NCI-H1417 treated with DMSO at 0.1 percent for 48 hours (cell line): Measurements from ENCODE around the gene KCNAB1.
"Not testable (repeated sequence)": the region's sequence is repeated elsewhere in the genome, so short reads cannot be mapped to it uniquely, and the experiment has no call there.

Experiments
- DNase-seq: peaks from one replicate; lab custom pipeline; 2025; lab: John Stamatoyannopoulos, UW

Gene KCNAB1

GRCh38 chr3:156120528-156121251, at the start of gene KCNAB1:
KCNAB1 (plus strand) TSS chr3:156120578.
- no peak for DNase-seq

DNA sequence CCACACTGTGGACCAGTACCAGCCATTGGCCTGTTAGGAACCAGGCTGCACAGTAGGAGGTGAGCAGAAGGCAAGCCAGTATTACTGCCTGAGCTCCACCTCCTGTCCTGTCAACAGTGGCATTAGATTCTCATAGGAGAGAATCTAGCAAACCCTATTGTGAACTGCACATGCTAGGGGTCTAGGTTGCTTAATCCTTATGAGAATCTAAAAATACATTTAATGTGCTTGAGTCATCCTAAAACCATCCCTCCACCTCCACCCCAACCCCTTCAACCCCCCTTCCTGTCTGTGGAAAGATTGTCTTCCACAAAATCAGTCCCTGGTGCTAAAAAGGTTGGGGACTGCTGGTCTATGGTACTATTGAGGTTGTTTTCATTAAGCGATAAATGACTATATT, 49.3 kb upstream of the KCNAB1 start:
- no peak for DNase-seq

- not testable (repeated sequence) for DNase-seq
Observed at GRCh38 chr3:156072950-156073657, 47.3 kb upstream of the KCNAB1 start.

GRCh38 chr3:156090126-156090525, 30.3 kb upstream of the KCNAB1 start:
- DNase-seq, result no peak

GRCh38 chr3:156093964-156094363, 26.4 kb upstream of the KCNAB1 start:
- DNase-seq, result no peak

DNA sequence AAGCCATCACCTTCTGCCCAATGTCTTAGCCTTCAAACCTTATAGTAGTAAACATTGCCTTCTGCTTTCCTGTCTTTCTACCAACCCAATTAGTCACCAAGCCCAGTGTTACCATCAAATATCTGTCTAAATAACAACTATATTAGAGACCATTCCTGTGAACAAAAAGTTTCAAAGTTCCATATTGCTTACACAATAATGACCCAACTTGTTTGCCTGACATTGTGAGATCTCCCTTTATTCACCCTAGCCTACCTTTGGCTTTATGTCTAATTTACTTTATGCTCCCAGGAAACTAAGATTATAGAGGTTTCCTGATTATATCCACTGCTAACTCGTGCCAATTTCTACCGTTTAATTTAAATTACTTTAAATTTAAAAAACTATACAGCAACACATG, 26.0 kb upstream of the KCNAB1 start:
- DNase-seq, result no peak

GRCh38 chr3:156095652-156096051, 24.7 kb upstream of the KCNAB1 start:
- DNase-seq, result not testable (repeated sequence)

DNA sequence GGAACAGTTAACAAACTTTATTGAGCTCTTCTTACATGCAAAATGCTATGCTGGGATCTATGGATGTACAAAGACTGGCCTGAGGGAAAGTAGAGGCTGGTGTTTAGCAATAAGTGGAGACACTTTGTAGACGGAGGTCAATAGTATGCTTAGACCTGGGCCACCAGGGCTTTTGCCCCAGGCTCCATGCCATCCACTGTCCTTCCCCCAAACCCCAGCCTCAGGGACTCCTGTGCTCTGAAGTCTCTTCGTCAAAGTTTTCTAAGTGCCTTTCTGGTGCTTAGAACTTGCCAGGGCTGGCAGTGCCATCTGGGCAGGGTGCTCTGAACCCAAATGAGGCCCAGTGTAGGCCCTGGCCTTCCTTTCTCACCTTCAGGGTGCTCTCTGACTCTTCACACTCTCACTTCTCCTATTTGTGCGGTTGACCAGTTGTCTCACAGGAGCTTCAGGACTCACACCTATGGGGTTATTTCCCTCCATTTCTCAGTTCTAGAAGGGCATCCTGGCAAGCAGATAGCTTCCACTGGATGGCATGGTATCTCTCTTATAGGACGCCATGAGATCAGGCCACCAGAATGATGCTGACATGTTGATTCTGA, 21.8 kb upstream of the KCNAB1 start:
- DNase-seq, result no peak

DNA sequence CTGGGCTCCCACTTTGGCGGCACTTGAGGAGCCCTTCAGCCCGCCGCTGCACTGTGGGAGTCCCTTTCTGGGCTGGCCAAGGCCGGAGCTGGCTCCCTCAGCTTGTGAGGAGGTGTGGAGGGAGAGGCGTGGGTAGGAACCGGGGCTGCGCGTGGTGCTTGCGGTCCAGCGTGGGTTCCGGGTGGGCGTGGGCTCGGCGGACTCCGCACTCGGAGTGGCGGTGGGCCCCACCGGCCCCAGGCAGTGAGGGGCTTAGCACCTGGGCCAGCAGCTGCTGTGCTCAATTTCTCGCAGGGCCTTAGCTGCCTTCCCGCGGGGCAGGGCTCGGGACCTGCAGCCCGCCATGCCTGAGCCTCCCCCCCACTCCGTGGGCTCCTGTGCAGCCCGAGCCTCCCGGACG, 21.0 kb upstream of the KCNAB1 start:
- not testable (repeated sequence) for DNase-seq

DNA sequence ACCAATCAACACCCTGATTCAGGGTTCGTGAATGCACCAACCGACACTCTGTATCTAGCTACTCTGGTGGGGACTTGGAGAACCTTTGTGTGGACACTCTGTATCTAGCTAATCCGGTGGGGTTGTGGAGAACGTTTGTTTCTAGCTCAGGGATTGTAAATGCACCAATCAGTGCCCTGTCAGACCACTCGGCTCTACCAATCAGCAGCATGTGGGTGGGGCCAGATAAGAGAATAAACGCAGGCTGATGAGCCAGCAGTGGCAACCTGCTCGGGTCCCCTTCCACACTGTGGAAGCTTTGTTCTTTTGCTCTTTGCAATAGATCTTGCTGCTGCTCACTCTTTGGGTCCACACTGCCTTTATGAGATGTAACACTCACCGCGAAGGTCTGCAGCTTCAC, 20.4 kb upstream of the KCNAB1 start:
- not testable (repeated sequence) for DNase-seq

GRCh38 chr3:156102267-156102931, 18.0 kb upstream of the KCNAB1 start:
- no peak for DNase-seq

GRCh38 chr3:156106721-156107373, 13.5 kb upstream of the KCNAB1 start:
- no peak for DNase-seq

DNA sequence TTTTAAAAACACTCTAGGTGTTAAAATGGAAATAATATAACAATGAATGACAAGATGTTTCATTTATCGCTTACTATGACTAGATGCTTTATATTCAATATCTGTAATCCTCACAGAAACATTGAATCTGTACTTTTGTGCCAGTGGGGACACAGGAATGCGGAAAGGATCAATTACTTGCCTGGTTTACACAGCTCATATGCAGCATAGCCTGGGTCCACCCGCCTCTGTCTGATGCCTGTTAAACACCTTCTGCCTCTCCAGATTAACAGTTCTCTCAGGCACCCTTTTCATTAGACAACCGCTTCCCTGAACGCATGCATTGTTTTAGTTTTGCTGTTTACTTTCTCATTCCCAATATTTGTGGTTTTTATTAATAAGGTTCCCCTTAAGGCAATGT, 12.9 kb upstream of the KCNAB1 start:
- DNase-seq, result no peak

DNA sequence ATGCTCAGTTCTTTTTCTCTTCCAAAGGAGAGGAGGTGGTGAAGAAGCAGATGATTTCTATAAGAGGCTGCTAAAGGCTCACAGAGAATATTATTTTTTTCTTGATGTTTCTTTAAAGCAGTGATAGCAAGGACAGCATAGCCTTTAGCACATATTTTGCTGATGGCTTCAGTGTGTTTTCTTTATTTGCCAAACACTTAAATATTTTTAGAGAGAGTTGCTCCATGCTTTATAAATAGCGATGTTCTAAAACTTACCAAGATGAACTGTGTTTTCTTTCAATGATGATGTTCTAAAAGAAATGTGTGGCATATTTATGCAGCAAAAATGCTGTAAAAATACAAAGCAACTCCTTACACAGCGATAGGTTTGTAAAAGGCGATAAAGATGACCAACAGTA, 11.8 kb upstream of the KCNAB1 start:
- DNase-seq, result no peak

DNA sequence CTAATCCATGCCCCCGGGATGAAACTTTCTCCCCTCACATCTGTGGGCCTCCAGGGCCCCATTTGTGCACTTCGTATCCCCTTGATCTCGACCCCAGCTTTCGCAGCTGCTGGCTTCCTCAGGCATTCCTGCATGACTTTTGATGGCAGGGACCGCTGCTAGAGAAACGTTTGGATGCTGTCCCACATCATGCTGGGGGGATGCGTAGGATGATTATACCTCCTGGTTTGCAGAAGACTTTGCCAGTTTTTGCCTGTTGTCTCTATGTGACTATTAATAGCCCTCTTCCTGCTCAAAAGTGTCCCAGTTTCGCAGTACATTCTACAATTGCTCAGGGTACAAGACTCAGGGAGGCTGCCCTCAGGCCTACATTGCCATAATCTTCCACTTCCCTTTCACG, 10.4 kb upstream of the KCNAB1 start:
- DNase-seq, result no peak

- no peak for DNase-seq
Observed at GRCh38 chr3:156126467-156126866, 6.1 kb downstream of the KCNAB1 start.

GRCh38 chr3:156131241-156131640, 10.9 kb downstream of the KCNAB1 start:
- DNase-seq, result no peak

GRCh38 chr3:156131799-156132198, 11.4 kb downstream of the KCNAB1 start:
- DNase-seq, result no peak

- no peak for DNase-seq
Observed at GRCh38 chr3:156132313-156132712, 11.9 kb downstream of the KCNAB1 start.

GRCh38 chr3:156133076-156133475, 12.7 kb downstream of the KCNAB1 start:
- no peak for DNase-seq

DNA sequence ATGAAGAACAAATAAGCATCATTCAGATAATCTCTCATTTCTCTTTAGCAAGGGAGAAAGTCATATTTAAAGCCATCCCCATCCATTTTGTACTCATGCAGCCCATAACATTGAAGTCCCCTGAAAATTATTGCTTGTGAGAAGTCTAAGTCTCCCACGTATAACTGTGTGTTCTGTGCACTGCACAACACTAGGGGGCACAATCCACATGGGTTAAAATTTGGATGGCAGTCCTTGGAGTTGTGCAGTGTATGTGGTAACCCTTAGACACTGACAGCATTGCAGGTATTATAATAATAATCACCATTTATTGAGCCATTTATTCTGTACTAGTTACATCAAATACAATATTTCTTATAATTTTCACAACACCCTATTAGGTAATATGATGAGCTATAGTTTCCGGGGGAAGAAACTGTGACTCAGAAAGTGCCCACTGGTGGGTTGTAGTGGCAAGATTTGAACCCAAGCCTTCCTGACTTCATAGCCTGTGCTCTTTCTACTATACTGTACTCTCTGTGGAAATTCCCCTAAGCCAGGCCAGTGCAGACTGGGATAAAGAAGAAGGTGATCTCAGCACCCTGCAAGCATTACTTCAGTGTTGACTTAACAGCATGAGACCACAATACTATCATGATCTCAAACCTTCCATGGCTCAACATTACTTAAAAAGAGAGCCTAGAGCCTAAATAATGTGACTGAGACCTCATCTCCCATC, 15.7 kb downstream of the KCNAB1 start:
- no peak for DNase-seq
